ENCODE measurements around the gene KIF12.

The KIF12 gene

GRCh38 chr9:114053246-114054005 lies 45.7 kb downstream of the KIF12 start:
- FAIRE-seq (no peak), DNase-seq (ENCODE audit: insufficient read length, low spot score) (no peak)
- no peak for TF ChIP-seq CTCF (IDR thresholded peaks at IDR 0.05; ENCODE audit: insufficient read depth, missing control alignments)

- DNase-seq (ENCODE audit: insufficient read length, low spot score), result no peak
Measured at GRCh38 chr9:114051706-114052105, 47.4 kb downstream of the KIF12 start.

GRCh38 chr9:114051281-114051680 lies 47.8 kb downstream of the KIF12 start:
- no peak for TF ChIP-seq CTCF (IDR thresholded peaks at IDR 0.05; ENCODE audit: insufficient read depth, missing control alignments)

More at GRCh38 chr9:114051706-114052105, 47.4 kb downstream of the KIF12 start:
- TF ChIP-seq CTCF (IDR thresholded peaks at IDR 0.05; ENCODE audit: insufficient read depth, missing control alignments), result no peak
- FAIRE-seq, result no peak

GRCh38 chr9:114050646-114051045 lies 48.4 kb downstream of the KIF12 start:
- DNase-seq (ENCODE audit: insufficient read length, low spot score) (no peak), FAIRE-seq (no peak)
- TF ChIP-seq CTCF (IDR thresholded peaks at IDR 0.05; ENCODE audit: insufficient read depth, missing control alignments), result no peak

More at GRCh38 chr9:114051281-114051680, 47.8 kb downstream of the KIF12 start:
- FAIRE-seq (no peak), DNase-seq (ENCODE audit: insufficient read length, low spot score) (no peak)

GRCh38 chr9:114050226-114050568 lies 48.9 kb downstream of the KIF12 start:
- no peak for TF ChIP-seq CTCF (IDR thresholded peaks at IDR 0.05; ENCODE audit: insufficient read depth, missing control alignments)
- FAIRE-seq (no peak), DNase-seq (ENCODE audit: insufficient read length, low spot score) (no peak)

- no peak for TF ChIP-seq CTCF (IDR thresholded peaks at IDR 0.05; ENCODE audit: insufficient read depth, missing control alignments)
- FAIRE-seq, result no peak
- DNase-seq (ENCODE audit: insufficient read length, low spot score), result no peak
Measured at GRCh38 chr9:114049441-114050225, 49.5 kb downstream of the KIF12 start.

All from D721Med (cell line).